ENCODE data around the gene KCNK4.

KCNK4 gene

DNA sequence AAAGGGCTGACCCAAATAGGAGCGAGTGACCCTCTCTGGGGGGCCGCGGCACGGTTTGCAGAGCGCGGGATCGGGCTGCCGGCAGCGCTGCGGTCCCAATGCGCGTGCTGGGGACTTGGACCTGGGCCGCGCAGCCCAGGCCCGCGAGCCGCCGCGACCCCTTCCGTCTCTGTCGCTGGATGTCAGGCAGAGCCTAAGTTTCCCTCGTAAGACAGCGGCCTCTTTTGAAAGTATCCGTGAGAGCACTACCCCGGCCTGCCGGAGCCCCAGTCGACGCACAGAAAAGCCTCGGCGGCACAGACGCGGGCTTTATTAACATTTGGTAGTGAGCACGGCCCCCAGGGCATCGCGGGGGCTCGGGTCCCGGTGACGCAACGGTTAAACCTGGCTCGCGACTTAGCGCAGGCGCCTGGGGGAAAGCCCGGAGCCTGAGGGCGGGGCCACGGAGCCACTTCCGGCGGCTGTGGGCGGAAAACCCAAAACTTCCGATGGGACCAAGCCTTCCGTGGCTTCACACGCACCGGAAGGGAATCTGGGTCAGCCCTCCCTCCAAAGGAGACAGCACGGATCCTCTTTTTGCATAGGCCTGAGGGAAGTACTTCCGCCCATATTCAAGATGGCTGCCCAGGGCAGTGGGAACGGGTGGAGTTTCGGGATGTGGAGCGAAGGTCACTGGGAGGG, 21.4 kb upstream of the KCNK4 start:
- DNase-seq, result peak; percentile 100

DNA sequence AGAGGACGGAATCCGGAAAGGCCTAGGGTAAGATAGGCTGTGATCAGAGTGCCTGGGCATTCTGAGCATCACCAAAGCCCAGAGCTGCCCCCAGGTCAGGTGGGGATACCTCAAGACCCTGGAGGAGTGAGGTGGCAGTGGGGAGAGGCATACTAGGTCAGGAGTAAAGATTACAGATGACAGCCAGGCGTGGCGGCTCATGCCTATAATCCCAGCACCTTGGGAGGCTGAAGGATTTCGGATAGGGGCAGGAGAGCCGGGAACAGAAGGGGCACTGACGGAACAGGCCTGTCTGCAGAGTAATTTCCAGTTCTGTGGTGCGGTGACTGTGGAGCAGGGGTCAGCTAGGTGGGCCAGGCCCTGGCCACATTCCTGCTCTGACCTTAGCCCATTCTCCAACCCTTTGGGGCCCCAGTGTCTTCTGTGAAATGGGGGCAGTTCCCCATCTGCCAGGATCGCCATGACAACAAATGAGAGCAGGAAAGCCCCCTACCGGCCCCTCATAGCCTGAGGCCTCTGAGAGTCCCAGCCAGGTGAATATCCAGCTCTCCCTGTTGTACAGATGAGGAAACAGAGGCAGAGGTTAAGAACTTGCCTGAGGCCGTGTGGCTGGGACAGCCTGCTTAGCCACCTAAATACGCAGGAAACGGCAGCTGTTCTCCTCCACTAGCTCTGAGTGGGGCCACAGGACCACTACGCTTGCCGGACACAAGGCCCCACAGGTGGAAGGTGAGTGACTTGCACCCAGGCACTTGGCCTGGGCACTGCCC, 15.9 kb upstream of the KCNK4 start:
- DNase-seq, result no peak

DNA sequence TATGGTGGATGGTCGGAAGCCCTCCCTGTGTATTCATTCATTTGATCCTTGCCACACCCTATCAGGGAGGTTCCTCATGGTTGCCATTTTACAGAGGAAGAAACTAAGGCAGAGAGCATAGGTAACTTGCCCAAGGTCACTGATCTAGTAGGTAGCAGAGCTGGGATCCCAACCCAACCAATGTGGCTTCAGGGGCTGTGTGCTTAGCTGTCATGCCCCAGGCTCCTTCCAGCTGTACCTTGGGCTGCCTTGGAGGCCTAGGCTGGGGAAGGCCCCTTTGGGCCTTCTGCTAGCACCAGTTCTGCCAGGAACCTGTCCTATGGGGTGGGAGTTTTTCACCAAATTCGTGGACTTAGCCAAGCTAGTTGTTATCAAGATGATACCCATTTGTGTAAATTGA, 15.3 kb upstream of the KCNK4 start:
- no peak for DNase-seq

DNA sequence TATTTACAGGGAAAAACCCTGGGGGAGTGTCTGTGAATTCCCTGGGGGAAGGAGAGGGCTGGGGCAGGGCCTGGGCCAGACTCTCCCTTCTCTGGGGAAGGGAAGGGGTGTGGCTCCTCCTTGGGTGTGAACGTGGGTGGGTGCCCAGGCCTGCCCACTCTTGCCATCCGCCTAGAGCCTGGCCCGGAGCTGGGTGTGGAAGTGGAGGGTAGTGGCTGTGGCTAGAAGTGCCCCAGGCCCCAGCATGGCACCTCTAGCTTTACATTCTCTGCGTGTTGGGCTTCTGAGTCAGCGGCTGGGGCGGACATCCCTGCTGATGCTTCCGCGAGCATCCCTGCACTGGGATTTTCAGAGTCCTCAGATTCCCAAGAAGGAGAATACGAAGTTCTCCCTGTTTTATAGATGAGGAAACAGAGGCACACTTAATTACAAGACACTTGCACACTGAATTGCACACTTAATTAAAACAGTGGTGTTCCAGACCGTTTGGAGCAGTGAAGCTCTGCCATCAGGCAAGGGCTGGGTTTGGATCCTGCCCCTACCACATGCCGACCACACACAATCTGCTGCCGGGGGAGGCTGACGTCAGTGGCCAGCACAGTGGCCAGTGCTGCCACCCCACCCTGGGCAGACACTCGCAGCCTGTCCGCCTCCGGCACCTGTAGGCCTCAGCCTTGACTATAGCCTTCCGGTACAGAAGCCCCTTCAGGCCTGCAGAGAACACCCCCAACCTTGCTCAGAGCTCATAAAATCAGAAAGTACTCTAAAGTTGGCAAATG, 14.3 kb upstream of the KCNK4 start:
- DNase-seq, result no peak

- no peak for DNase-seq
Measured at GRCh38 chr11:64278576-64279190, 12.4 kb upstream of the KCNK4 start.

- no peak for DNase-seq
Measured at GRCh38 chr11:64281957-64282770, 8.9 kb upstream of the KCNK4 start.

DNA sequence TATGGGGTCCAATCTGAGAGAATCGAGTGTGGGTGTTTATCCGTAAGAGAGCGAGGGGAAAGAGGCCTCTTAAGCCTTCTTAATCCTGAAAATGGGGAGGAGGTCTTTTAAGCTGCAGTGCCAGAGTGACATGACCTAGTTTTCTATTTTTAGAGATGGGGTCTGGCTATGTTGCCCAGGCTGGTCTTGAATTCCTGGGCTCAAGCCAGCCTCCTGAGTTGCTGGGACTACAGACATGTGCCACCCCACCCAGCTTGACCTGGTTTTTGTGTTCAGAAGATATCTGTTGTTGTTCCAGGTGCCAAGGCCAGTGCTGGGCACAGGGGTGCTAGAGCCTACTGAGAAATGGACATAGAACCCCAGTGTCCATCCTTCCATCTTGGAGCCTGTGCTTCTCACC, 8.0 kb upstream of the KCNK4 start:
- DNase-seq, result no peak

- peak; percentile 97 for DNase-seq
Measured at GRCh38 chr11:64284048-64284961, 6.8 kb upstream of the KCNK4 start, which contains the start of gene BAD. TSS of gene BAD (minus strand) at chr11:64284665. CDS start at chr11:64284368, 297 bp downstream.

DNA sequence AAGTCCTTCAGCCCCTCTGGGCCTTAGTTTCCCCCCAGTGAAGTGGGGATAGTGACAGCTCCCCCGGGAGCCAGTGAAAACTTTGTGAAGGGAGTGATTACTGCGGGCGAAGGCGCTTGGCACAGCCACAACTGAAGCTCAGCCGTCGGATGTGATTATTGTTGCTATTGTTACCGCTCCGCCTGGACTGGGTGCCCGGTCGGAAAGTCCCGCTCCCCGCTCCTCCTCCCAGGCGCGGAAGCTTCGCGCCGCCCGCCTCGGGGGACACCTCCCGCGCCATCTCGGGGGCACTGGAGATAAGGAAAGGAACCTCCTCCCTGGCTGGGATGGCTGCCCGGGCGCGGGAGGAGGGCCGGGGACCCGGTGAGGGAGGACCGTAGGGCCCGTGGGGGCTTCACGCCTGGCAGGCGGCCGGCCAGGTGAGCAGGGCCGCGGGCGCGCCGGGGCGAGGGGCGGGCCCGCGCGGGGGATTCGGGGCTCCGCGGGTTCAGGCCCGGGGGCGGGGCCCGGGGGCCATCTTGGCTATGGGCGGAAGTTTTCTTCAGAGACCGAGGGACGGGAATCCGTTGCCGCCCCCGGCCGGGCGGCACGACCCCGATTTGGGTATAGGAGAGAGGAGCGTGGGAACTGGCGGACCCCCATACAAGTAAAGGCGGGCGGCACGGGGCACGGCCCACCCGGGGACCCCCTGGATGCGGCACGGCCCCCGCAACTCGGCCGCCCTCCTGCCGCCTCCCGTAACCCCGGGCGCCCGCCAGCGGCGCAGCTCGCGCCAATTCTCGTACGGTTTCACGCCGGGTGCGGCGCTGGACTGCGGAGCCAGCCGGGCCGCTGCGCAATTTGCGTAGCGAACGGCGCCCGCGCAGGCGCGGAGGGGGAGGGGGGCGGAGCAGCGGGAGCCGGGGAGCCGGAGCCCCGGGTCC, 5.9 kb upstream of the KCNK4 start, which contains the start of gene GPR137:
Gene GPR137, plus strand, starts transcription at position 887 of the 923 bp plus-strand sequence. CDS start 677 bp downstream, outside the sequence.
- DNase-seq, result peak; percentile 97

DNA sequence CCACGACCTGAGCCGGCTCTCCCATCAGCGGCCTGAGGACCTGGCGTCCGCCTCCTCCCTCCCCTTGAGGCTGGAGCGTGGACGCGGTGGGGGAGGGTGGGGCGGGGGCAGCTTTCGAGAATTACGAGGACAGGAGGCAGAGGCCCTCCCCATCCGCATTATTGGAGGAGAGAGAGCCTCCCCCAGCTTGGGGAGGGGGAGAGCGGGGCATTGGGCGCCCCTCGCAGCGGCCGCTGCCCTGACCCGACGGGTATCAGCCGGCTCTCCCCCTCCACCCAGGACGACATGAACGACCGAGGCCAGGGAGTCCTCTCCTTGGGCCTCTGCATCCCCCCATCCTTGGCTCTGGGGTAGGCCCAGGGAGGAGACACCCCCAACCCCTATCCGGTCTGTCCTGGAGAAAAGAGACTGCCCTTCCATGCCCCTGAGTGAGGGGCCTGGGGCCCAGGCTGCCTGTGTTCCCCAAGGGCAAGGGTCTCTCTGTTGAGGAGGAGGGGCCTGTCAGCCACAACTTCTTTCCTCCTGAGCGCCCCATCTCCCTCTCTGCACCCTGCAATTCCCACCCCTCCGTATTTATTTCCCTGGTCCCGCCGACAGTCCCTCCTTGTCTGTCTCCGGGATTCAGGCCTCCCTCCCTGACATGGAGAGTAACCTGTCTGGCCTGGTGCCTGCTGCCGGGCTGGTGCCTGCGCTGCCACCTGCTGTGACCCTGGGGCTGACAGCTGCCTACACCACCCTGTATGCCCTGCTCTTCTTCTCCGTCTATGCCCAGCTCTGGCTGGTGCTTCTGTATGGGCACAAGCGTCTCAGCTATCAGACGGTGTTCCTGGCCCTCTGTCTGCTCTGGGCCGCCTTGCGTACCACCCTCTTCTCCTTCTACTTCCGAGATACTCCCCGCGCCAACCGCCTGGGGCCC, 5.0 kb upstream of the KCNK4 start:
- peak; percentile 73 for DNase-seq

GRCh38 chr11:64286801-64287159, 4.3 kb upstream of the KCNK4 start:
- DNase-seq, result no peak

GRCh38 chr11:64287676-64288352, 3.3 kb upstream of the KCNK4 start:
- no peak for DNase-seq

DNA sequence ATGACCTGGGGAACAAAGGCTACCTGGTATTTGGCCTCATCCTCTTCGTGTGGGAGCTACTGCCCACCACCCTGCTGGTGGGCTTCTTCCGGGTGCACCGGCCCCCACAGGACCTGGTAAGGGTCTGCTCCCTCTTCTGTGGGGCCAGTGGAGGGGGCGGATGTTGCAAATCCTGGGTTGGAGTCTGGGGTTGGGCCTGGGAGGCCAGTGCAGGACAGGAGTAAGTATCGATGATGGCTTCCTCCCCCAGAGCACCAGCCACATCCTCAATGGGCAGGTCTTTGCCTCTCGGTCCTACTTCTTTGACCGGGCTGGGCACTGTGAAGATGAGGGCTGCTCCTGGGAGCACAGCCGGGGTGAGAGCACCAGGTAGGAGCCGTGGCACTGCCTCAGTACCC, 2.8 kb upstream of the KCNK4 start:
- DNase-seq, result no peak

DNA sequence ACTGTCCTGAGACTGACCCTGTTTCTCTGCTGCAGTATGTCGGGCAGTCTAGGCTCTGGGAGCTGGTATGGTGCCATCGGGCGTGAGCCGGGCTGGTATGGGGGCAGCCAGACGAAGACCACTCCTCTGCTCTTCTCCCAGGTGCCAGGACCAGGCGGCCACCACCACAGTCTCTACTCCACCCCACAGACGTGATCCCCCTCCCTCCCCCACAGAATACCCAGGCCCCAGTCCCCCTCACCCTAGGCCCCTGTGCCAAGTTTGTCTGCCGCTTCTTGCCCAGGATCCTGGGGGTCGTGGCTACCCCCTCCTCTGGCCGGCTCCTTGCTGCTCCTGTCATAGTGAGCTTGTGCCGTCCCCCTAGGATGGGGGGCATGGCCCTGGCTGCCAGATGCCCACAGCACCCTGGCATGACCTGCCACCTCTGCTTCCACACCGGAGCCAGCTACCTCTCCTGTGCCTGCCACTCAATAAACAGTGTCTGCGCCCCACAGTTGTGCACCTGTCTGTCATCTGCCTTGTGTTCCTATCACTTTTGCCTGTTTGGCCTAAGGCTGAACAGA, 2.0 kb upstream of the KCNK4 start:
- DNase-seq, result no peak

- DNase-seq, result no peak
Measured at GRCh38 chr11:64290352-64291261, 495 bp upstream of the KCNK4 start.

- no peak for DNase-seq
Measured at GRCh38 chr11:64291752-64292459, 804 bp downstream of the KCNK4 start.

Data from activated effector memory CD4-positive, alpha-beta T cell treated with anti-CD3 and anti-CD28 coated beads, Interleukin-2, amount 50 U/mL, for 16 hours (primary cell).